Fibroblast of skin of scalp (primary cell): ENCODE data around the gene ADAMTSL2.

Experiments
- DNase-seq: peaks from one replicate; pipeline ENCODE4 v3.0.0-alpha.2; 2013

ADAMTSL2 gene

DNA sequence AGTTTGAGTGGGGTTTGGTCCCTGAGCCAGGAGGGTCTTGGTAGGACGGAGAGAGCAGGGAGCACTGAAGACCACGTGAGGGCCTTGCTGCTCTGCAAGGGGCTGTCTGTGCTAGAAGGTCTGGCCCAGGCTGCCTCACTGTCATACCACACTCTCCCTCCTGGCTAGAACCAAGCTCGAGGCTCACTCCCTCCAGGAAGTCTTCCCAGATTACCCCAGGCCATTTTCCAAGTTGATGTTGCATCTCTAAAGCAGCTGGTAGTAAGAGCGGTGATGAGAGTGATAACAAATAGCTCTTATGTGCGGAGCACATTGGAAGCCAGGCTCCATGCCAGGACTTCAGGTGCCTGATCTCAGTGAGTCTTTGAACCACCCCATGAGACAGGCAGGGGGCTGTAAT, 16.3 kb upstream of the ADAMTSL2 start:
- no peak for DNase-seq

DNA sequence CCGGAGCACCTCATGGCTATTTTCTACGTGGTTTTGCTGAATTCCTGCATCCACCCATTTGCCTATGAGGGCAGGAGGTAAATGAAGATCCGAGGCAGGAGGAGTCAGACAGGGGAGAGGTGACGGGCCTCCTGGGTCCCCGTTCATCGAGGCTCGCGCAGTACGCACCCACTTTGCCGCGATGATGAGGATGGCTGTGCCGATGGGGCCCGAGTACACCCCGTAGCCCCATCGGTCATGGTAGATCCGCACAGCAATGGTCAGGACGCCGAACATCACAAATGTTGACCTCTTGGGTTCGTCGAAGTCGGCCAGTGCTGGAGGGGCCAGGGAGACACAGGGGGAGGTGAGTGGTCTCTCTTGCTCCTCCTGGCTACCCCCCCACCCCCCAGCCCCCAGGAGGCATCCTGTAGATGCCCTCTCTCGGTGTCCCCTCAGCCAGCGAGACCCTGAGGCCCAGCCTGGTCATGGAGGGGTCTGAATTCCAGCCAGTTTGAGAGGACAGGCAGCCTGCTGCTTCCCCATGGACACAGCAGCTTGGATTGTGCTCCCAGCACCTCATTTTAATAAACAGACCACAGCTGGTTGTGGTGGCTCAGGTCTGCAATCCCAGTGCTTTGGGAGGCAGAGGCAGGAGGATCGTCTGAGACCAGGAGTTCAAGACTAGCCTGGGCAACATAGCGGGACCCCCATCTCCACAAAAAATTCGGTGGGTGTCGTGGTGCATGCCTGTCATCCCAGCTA, 15.6 kb upstream of the ADAMTSL2 start:
- no peak for DNase-seq

DNA sequence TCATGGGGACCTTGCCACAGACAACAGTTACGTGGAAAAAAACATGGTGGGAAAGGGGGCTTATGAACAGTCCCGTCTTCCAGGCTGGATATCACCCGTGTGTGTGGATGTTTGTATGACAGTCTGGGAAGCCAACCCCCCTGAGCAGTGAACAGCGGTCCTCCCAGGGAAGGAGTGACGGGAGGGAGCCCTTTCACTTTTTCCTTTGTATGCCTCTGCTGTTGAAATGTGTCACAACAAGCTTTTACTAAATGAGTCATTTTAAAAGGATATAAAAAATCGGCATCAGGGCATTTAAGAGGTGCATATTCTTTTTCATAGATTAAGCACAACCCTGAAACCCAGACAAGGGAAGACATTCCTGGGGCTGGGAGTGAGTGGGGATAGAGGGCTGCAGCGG, 14.8 kb upstream of the ADAMTSL2 start:
- no peak for DNase-seq

DNA sequence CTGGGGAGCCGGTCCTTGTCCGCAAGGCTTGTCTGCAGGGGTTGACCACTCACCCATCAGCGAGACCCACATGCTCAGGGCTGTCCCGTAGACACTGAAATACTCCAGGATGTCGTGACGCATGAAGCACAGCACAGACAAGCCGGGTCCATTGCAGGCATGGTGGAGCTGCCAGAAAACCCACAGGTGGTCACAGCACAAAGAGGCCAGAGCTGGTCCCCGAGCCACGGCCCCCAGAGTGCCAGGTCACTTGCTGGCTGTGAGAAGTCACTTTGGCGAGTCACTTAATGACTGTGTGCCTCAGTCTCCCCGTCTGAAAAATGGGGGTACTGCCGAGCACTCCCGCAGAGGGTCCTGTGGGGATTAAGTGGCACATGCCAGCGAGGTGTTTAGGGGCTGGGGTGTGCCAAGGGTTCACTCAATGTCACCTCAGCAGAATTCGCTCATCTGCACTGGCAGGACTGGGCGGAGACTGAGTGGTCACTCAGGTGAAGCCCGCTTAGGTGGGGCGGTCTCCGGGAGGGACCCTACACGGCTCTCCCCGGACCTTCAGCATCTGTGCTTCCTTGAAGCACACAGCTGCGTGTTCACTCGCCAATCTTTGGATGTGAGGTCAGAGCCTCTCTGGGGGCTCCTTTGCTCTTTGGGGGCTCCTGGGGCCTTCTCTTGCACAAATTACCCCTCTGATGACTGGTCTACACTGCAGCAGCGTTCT, 14.2 kb upstream of the ADAMTSL2 start:
- no peak for DNase-seq

DNA sequence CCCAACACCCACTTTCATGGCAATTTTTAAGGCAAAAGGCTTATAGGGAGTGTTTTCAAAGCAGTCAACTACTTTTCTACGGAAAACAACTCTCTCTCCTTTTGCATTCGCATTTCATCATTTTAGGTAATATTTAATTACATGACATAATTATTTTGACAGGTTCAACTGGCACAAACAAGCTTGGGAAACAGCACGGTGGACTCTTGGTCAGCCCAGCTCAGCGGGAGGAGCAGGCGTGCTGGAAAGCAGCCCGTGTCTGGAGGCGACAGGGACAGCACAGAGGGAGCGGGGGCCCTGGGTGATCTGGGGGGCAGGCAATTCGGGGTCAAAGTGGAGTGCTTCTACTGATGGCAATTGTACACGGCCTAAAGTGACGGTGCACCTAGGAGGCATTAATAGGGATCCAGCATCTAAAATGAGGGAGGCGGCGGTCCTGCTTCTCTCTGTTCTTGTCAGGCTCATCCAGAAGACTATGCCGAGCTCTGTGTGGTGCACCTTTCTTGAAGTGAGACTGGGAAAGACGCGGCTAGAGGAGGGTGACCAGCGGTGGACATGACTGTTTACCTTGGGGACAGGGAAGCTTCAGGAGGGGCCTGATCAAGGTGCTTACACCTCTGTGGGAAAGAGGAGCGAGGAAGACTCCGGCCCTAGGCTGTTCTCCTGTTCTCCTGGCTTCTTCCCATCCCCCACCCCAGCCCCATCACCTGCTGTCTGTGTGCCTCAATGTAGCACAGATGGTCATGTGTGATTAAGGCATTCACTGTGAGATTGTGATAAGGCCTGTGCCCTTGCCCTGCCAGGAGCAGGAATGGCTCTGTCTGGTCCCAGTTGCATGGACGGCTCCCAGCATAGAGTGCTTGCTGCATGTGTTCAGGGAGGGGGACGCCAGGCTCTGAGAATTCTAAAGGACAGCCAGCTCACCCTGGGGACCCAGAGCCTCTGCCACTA, 13.1 kb upstream of the ADAMTSL2 start:
- DNase-seq, result no peak

DNA sequence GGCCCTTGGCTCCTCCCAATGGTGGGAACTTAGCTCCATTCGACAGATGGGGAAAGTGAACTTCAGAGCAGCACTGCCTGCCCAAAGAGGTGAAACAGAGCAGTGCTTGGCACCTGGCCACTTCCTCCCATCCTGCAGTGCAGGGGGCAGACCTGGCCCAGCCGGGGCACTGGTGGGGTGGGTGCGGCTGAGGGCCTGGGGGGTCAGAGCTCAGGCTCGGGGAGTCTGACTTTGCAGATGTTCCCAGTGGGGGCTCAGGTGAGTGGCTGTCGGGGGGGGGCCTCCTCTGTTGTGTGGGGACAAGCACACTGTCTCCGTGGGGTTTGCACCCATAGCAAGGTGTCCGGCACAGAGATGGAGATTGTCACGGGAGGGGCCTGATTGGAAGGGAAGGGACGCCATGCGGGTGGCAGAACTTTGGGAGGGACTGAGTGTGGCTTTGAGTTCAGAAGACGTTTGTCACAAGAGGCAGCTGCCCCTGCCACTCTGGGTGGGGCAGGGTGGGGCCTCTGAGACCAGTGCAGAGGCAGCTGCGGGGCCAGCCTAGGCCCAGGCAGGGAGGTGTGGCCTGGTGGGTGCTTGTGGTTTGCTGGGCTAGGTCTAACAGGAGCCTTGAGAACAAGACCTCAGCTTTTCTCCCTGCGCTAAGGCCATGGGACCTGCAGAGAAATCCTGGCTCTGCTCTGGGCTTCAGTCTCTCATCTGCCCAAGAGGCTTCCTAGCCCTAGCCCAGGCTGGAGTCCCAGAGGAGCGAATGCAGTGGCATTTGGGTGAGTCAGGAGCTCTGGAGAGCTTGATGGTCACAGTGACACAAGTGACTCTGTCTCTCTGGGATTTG, 12.2 kb upstream of the ADAMTSL2 start:
- no peak for DNase-seq

DNA sequence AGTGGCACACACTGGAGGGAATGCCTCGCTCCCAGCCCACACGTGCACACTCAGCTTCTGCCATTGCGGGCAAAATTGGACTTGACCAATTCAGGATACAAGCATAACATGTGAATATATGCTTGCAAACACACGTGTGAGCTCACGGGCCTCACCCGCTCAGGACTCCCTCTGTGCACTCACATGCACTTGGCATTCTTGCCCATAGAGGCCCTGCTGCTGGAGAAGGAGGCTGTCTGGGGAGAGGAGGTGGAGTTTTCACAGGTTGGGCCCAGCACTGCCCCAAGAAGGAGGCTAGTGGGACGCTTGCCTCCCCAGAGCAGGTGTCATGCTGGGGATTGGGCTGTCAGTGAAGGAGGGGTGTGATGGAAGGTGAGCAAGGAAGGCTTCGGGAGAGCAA, 11.4 kb upstream of the ADAMTSL2 start:
- DNase-seq, result no peak

DNA sequence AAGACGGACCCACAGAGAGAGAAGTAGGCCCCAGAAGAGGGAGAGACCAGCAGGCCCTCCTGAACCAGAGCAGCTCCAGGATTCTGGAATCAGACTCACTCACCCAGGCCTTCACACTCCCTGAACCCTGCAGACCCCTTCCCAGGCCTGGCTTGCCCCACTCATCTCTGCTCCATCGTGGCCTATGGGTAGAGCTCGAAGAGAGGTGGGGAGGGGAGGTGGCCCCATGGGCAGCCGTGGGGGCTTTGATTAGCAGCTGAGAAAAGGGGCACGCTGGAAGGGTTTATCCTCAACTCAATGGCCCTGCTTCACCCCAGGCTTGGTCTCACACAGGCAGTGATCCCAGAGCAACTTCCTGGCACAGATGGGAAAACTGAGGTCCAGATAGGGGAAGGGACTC, 10.4 kb upstream of the ADAMTSL2 start:
- DNase-seq, result no peak

DNA sequence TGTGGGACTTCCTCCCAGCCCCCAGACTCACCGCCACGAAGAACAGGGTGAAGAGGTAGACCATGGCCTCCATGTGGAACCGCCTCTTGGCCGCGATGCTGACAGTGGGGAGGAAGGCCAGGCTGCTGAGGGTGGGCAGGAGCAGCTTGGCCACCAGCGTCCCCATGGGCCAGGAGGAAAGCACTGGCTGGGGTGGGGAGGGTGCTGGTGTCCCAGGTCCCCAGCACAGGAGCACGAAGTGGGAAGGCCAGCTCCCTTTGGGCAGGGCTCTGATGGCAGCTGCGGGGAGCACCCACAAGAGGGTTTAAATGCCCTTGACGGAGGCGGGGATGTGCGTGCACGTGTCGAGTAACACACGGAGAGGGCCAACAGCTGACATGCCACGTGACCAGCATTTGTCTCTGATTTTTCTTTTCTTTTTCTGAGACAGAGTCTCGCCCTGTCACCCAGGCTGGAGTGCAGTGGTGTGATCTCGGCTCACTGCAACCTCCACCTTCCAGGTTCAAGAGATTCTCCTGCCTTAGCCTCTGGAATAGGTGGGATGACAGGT, 9.8 kb upstream of the ADAMTSL2 start, which contains the start of gene MYMK:
TSS of gene MYMK (minus strand) at position 281 of the 550 bp plus-strand sequence. CDS start at position 166, 115 bp downstream.
- no peak for DNase-seq

DNA sequence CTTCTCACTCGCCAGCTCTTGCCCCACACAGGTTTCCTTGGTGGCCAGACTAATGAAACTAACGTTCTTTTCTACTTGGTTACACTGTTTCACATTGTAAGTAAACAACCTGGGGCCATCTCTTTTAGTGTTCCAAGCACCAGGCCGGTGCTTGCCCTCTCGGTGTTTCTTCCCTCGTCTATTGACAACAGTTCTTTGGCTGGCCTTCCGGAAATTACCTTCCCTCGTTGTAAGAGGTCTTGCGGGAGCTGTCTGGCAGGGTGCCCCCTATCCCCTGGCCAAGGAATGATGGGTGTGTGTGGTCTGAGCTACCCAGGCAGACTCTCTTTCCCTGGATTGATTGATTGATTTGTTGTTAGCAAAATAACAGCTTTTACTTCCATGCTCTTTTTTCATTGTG, 8.8 kb upstream of the ADAMTSL2 start:
- no peak for DNase-seq

DNA sequence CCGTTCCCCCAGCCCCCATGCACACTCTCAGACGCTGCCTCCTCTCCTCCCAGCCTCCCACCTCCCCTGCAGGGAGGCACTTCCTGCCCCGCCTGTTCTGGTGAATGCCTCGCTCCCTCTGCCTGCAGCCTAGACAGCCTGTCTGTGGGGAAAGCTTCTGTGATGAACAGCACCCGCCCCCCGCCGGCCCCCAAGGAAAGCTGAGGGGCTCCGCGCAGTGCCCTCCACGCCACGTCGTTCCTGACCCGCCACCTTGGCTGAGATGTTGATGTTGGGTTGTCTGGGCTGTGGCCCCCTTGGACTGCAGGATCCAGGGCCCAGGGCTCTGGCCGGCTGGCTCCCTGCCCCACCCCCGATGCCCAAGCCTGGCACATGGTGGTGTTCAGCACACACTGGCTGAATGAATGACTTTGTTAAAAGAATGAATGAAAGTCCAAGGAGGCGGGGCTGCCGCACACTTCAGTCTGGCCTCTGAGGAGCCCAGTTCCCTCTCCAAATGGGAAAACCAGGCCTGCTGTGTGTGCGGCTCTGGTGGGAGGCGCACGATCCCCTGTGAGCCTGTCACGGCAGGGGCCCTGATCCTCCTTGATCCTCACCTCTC, 7.7 kb upstream of the ADAMTSL2 start:
- peak; percentile 26 for DNase-seq

DNA sequence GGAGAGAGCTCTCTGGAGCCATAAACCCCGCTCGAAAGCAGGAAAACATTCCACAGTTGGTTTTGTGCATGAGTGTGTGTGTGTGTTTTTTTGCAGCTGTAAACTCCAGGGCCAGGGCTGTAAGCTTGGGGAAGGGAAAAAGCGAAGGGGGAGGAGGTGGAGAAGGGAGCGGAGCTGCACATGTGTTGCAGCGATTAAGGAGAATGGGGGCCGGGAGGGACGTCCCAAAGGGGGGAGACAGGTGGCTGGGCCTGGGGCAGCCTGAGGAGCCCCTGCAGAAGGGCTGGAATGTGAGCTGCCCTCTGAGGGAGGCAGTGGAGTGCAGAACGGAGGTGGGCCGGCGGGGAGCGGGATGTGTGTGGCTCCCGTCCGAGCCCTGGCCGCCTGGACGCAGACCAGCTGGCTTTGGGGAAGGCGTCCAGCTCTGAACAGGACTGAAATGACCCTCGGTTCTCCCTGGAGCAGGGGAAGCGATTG, 7.0 kb upstream of the ADAMTSL2 start:
- no peak for DNase-seq

DNA sequence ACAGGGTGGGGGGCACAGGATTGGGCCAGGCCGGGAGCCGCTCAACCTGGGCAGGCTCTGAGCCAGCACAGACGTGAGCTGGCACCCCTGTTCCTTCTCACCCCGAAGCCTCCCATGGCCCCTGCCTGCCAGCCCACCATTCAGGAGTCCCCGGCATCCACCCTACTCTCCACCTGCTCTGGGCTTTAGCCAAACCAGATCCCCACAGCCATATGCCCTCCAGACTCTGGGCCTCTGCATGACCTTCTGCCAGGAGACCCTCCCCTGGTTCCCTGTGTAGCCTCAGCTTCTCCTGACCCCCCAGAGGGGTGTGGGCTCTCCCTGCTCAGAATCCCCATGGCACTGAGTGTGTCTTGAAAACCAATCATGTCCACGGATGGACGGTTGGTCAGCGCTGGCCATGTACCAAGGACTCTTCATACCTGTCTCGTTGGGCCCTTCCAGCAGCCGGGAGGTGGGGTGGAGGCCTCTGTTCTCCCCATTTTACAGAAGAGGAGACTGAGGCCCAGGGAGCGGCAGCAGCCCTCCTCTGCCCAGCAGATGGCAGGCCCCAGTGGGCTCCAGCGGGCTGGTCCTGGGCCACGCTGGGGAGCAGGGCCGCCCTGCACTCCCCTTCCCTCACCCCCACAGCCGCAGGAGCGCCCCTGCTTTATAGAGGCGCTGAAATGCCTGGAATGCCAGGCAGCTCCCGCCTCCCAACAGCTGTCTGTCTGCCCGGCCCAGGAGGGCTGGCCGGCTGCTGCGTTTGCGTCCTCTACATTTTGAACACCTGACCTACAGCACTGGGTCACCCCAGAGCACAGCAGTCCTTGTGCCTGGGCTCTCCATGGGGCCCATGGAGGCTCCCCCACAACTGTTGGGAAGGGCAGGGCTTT, 6.3 kb upstream of the ADAMTSL2 start:
- DNase-seq, result no peak

DNA sequence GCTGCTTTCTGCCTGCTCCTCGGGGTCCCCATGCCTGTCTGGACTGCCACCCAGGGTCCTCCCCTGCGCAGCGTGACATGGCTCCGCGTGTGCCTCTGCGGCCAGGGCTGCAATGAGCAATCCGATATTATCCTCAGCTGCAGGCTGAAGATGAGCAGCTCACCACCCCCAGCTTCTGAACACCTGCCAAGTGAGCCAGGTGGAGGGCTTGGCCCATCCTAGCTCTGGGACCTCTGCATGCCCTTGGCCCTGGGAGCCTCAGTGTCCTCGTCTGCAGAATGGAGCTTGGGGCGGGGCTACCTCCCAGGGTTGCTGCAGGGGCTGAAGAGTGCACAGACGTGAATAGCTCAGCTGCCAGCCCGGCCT, 5.6 kb upstream of the ADAMTSL2 start:
- DNase-seq, result no peak

DNA sequence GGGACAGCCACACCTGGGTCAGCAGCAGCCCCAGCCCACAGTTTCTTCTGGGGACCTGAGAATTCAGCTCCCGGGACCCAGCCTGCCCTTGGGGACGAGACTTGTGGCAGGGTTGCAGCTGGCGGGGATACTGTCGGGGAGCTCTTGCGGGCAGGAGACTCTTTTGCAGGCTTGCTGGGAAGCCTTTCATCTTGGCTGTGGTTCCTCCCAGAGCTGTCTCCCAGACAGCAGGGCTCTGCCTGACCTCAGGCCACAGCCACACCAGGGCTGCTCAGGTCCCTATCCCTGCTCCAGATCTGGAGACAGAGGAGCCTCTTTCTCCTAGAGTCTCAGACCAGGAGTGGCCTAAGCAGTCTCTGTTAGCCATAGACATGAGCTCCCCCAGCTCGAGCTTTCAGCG, 5.0 kb upstream of the ADAMTSL2 start:
- no peak for DNase-seq

DNA sequence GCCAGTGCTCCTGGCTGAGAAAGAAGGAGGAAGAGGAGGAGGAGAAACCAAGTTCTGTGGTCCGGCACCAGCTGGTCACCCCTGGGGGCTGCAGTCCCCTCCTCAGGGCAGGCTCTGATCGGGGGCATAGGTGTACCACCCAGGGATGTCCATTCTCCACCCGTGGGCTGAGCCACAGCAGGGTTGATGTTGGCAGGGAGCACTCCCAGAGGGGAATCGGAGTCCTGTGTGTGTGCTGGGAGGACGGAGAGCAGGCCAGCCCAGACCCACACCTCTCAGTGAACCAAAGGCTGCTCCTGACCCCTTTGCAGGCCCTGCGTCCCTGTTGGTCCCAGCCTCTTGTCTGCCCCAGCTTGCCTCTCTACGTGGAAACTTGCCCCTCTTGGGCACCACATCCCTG, 4.6 kb upstream of the ADAMTSL2 start:
- no peak for DNase-seq

DNA sequence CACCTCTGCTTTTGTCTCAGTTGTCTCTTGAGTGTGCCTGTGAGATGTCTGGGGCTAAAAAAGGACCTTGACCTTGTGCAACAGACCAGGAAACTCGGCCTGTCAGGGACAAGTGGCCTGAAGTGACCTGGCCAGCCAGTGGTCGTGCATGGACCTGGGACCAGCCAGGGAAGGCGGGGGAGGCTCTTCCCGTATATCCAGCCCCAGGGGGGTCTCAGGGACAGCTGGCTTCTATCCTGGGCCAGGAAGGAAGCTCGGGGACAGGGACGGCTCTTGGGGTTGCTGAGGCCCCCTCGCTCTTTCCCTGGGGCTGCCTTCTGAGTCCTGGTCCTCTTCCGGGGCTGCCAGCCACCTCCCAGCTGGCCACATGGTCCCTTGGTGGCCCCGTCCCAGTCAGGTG, 3.2 kb upstream of the ADAMTSL2 start:
- DNase-seq, result no peak

DNA sequence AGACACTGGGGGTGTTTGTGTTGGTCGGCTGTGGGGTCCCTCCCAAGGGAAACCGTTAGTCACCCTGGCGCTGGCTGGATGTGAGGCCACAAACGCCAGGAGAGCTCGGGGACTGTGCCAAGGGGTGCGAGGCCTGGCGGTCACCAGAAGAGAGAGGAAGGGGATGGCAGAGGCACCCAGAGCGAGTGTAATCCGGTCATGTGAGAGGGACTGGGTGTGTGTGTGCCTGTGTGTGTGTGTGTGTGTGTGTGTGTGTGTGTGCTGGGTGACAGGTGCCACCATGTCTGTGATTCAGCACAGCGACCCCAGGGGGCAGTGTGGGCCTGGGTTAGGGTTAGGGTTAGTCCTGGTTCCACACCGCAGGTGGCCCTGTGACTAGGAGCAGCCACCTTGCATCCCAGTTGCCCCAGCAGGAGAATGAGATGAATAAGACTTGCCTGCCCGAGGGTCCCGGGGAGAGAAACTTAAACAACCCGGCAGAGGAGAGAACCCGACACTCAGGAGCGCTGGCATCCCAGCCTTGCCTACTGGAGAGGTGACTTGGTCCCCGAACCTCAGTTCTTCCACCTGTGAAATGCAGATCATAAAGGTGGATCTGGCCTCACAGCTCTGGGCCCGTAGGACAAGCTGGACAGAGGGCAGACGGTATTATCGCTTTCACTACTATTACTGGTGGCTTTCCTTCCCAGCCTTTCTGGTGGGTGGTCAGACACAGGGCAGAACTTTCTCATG, 1.4 kb upstream of the ADAMTSL2 start:
- DNase-seq, result peak; percentile 37

DNA sequence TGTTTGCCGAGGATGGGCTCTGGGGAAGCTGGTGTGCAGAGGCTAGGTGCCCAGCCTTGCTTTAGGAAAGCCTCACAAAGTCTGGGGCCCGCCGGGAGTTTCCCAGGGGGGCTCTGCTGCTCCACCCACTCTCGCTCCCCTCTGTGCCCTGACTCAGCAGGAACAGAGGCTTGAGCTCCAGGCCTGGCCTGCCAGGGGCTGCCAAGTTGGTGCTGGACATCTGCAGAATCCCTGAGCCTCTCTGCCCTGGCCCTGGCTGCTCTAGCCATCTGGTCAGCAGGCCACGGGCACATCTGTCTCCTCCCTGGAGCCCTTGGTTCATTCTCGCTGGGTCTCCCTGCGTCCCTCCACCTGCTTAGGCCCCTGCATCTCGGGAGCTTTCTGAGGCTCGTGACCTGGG, 647 bp upstream of the ADAMTSL2 start:
- DNase-seq, result no peak
